Stimulated activated CD4-positive, alpha-beta T cell treated with anti-CD3 and anti-CD28 coated beads, Interleukin-1b, Interleukin-23, amount 100 ng/mL, for 48 hours (primary cell): ENCODE measurements around the gene GLI3.

Source experiments
- DNase-seq: peaks from one replicate; pipeline ENCODE4 v3.0.0-alpha.2; 2020

GLI3 gene

GRCh38 chr7:42099470-42100155 lies 137.4 kb downstream of the GLI3 start:
- no peak for DNase-seq

GRCh38 chr7:42099066-42099465 lies 137.9 kb downstream of the GLI3 start:
- no peak for DNase-seq

GRCh38 chr7:42097752-42098151 lies 139.3 kb downstream of the GLI3 start:
- no peak for DNase-seq

GRCh38 chr7:42096681-42097561 lies 140.1 kb downstream of the GLI3 start:
- no peak for DNase-seq

DNA sequence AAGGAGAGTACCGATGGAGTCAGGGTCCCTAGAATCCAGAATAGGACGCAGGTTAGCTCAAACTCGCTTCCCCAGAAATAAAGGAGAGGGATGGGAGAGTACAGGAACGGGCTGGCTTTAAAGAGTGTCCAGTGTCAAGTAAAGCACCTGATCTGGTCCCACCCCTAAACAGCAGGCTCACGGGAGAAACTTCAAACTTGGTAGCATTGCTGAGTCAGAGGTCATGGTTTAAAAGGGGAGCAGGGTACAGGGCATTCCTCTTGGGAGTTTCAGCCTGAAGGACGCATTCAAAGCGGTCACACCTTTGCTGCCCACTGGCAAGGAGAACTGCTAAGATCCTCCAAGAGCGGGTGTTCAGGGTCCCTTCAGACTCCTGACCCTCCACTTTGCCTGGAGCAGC lies 140.7 kb downstream of the GLI3 start:
- DNase-seq, result no peak

- no peak for DNase-seq
Observed at GRCh38 chr7:42095791-42096190, 141.2 kb downstream of the GLI3 start.

DNA sequence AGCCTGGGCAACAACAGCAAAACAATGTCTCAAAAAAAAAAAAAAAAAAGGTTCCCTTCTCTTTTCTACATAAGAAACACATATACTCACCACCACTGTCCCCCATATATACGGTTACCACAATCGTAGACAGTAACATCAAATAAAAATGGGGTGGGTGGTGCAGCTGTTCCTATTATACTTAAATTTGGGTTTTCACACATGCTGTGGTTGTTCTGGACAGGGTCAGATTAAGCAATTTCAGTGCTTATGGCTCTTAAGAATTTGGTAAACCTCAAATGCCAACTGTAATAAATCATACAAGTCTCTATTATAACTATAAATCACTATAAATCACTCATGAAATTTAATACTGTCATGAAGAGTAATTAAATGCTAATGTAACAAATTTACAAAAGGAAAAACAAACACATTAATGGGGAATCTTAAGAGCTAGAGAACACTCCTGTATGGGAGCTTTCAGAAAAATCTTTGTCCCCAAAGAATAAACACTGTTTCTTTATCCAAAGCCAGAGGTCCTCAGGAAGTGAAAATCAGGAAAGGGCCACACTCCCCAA lies 143.6 kb downstream of the GLI3 start:
- DNase-seq, result no peak

DNA sequence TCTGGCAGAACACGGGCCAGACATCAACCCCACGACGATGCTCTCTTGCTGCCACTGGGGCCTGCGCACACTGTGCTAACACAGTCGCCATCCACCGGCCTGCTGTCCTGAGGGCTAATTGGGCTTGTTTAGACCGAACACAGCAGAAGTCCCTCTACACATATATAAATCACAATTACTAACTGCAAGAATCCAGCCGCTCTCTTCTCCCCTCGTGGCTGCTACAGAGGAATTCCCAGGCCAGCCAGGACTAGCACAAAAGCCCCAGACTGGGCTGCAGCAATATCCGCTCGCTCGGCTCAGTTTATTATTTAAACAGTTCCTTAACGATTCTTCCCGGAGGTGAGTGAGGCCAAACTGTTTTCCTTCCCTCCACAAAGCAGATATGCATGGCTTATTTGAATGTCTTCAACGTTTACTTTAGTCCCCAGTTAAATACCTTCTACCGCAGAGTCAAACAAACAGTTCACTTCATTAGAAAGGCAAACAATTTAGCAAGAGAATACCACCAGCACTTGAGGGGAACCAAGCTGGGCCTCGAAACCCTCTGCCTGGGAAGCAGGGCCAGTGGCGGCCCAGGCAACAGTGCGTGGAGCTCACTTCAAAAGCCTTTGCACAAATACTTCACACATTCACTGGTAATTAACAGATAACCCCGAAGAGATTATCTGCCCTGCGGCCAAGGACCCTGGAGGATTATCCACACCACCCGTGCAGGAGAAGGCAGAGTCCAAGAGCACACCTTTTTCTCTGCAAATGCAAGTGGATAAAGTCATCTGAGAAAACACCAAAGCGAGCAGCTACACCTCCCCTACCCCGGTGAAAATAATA lies 145.3 kb downstream of the GLI3 start:
- no peak for DNase-seq

DNA sequence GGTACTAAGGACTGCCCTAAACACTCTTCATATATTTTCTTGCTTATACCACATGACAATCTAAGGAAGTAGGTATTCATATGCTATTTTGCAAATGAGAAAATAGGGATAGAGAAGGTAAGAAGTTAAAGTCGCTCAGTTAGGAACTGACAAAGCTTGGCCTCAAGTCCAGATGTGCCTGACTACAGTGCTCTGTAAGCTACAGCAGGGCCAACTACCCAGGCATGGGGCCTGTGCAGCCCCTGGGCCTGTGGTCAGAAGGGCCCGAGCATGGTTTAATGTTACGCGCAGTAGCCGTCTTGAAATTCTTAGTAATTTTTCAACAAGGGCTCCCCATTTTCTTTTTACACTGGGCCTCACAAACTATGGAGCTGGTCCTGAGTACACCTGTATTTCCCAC lies 146.2 kb downstream of the GLI3 start:
- no peak for DNase-seq

GRCh38 chr7:42090056-42090455 lies 147.0 kb downstream of the GLI3 start:
- no peak for DNase-seq

DNA sequence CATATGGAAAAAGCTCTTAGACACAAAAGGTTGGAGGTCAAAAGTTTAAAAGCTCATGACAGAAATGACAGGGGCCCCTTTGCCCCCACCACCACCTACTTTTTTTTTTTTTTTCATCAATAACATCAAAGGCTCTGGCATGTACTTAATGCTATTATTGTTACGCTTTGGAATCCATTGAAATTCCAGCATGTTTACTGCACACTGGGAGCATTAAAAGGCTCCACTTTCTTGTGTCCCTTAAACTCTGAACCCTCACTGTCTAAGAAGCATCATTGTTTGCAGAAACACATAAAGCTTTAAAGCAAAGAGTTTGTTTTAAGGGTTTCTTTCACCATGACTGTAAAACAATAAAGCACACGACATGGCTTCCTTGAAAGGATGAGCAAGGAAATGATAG lies 149.4 kb downstream of the GLI3 start:
- no peak for DNase-seq

DNA sequence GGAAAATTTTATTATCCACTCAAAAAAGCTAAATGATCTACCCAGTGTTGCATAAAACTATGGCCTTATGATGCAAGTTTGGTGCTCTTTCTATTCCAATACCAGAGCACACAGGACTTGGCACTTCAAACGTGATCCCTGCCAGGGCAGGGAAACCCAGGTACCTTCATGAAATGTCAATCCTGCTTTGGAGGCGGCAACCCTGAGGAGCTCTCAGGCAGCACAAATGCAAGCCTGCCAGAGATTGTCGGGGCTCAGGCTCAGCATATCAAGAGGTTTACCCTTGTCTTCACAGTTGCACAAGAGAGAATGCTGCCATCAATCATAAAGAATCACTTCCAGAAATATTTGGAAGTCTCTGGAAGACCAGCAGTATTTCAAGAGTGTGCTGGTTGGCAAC lies 151.5 kb downstream of the GLI3 start:
- no peak for DNase-seq

DNA sequence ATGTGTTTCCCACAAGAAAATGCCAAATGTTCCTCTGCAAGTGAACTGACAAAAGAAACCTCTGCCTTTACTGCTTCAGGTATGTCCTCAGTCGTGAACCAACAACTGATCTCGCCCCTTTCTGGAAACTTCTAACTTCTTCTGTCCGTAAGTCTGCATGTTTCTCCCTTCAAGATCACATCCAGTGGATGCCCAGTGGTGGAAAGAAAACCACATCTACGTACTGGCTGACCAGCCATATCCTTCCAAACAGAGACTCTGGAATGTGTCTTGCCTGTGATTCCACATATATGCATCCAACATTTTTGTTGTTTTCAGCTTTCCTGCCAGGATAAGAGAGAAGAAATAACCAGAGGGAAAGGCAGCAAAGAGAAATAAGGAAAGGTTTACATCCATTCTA lies 152.7 kb downstream of the GLI3 start:
- no peak for DNase-seq

- DNase-seq, result no peak
Observed at GRCh38 chr7:42083284-42083683, 153.7 kb downstream of the GLI3 start.

GRCh38 chr7:42082144-42082543 lies 154.9 kb downstream of the GLI3 start:
- DNase-seq, result no peak

DNA sequence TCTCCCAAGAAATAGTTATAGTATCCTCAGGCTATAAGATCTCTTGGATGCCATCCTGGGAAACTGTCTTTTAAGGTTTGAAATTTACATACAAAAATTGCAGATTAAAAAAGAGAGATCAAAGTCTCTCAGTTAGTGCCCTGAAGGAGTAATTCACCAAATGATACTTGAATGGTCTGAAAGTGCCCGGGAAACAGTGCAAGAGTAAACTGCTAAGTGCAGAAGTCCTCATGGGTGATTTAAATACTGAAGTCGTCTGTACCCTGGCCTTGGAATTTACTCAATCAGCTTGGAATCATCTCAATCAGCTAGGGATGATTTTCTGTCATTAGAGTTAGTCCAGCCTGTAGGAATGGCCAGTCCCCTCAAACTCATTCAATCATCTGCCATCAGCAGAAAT lies 155.3 kb downstream of the GLI3 start:
- no peak for DNase-seq

DNA sequence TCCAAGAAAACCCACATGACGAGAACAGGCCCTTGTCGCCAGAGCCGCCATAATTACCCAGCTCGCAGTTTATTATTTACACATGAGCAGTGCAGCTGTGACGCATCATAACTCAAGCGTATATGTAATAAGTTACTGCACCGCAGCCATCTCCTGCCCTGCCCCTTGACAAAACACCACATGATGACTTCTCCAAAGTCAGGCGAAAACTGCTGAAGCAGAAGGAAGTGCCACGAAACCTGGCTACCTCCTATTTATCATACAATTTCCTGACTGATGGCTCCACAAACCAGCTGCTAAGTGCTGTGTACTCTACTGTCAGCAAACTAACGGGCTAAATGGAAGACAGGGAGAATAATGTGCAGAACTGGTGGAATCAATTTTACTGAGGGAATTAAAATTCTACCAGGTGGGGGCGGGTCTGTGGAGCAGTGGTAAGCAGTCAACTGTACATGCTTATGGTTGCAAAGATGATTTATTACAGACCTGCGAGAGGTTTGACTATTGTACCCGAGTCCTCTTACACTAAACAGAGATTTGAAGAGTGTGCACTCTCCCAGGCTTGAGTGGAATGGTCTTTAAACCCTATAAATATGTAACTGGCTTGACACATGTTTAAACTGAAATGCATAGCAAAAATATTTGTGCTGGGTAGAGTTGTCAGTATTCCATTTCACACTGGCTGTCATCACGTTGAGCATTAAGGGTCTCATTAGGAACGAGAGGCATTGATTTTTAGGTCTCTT lies 156.0 kb downstream of the GLI3 start:
- no peak for DNase-seq

- DNase-seq, result no peak
Observed at GRCh38 chr7:42077271-42078135, 159.5 kb downstream of the GLI3 start.

DNA sequence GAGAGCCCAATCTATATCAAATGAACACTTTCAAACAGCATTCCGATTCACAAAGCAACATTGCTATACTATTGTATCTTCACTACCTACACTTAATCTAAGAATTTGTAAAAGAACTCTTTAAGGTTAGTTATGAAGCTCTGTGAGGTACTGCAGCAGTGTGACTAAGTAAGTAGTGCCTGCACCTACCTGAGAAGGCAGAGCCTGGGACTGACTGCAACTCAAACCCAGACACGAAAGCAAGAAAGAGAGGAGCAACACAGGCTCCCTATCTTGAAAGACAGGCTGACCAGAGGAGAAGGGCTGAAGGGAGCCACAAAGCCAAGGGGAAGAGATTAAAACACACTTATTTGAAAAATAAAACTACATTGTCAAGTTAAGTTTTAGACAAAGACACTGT lies 160.1 kb downstream of the GLI3 start:
- no peak for DNase-seq

DNA sequence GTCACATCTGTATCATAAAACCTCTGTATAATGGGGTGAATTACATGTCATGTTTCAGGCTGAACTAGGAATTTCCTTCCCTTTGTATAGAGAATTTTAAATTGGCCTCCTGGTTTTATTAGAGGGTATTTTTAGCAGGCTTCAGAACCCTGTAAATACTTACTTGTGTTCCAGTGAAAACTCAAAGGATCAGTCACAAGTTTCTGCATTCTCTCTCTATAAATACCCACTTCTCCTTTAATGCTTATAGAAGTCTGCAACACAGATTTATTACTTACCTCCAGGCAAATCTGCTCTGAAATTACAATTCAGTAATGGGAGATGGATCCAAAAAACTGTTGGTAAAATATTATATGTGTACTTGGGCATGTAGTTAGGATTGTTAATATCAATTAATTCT lies 161.6 kb downstream of the GLI3 start:
- DNase-seq, result no peak

- no peak for DNase-seq
Observed at GRCh38 chr7:42074076-42074475, 162.9 kb downstream of the GLI3 start.
